ENCODE data around the gene ZNF516.

Gene ZNF516

GRCh38 chr18:76338088-76338487, 157.0 kb downstream of the ZNF516 start:
- no peak for TF ChIP-seq CTCF (IDR thresholded peaks at IDR 0.05; ENCODE audit: control insufficient read depth, insufficient read depth, low read depth, low read length, missing control alignments)
- H3K4me3 ChIP-seq (ENCODE audit: control insufficient read depth, low read depth, low read length): no peak overlapping the region
- DNase-seq (ENCODE audit: low read depth): no peak

GRCh38 chr18:76335859-76336640, 159.0 kb downstream of the ZNF516 start:
- no peak for TF ChIP-seq CTCF (IDR thresholded peaks at IDR 0.05; ENCODE audit: control insufficient read depth, insufficient read depth, low read depth, low read length, missing control alignments)
- DNase-seq (ENCODE audit: low read depth): no peak
- H3K4me3 ChIP-seq (ENCODE audit: control insufficient read depth, low read depth, low read length): no peak overlapping the region

- TF ChIP-seq CTCF (IDR thresholded peaks at IDR 0.05; ENCODE audit: control insufficient read depth, insufficient read depth, low read depth, low read length, missing control alignments): no peak
These were observed 166.9 kb downstream of the ZNF516 start for GRCh38 chr18:76328140-76328539.

GRCh38 chr18:76323891-76324290, 171.2 kb downstream of the ZNF516 start:
- no peak for DNase-seq (ENCODE audit: low read depth)
- no peak for TF ChIP-seq CTCF (IDR thresholded peaks at IDR 0.05; ENCODE audit: control insufficient read depth, insufficient read depth, low read depth, low read length, missing control alignments)
- no peak overlapping the region for H3K4me3 ChIP-seq (ENCODE audit: control insufficient read depth, low read depth, low read length)

More at GRCh38 chr18:76328140-76328539, 166.9 kb downstream of the ZNF516 start:
- H3K4me3 ChIP-seq (ENCODE audit: control insufficient read depth, low read depth, low read length): no peak overlapping the region
- DNase-seq (ENCODE audit: low read depth): no peak

- no peak overlapping the region for H3K4me3 ChIP-seq (ENCODE audit: control insufficient read depth, low read depth, low read length)
- no peak for TF ChIP-seq CTCF (IDR thresholded peaks at IDR 0.05; ENCODE audit: control insufficient read depth, insufficient read depth, low read depth, low read length, missing control alignments)
- no peak for DNase-seq (ENCODE audit: low read depth)
These were observed 172.4 kb downstream of the ZNF516 start for GRCh38 chr18:76322686-76323085.

GRCh38 chr18:76319366-76319765, 175.7 kb downstream of the ZNF516 start:
- DNase-seq (ENCODE audit: low read depth): no peak
- TF ChIP-seq CTCF (IDR thresholded peaks at IDR 0.05; ENCODE audit: control insufficient read depth, insufficient read depth, low read depth, low read length, missing control alignments): no peak
- H3K4me3 ChIP-seq (ENCODE audit: control insufficient read depth, low read depth, low read length): no peak overlapping the region
